ENCODE results near the gene LIN7B. TPM values are rescaled to one million over a fixed set of nuclear protein-coding genes. Genes with fewer than 3 reads are reported as not detected.

LIN7B gene, protein sequence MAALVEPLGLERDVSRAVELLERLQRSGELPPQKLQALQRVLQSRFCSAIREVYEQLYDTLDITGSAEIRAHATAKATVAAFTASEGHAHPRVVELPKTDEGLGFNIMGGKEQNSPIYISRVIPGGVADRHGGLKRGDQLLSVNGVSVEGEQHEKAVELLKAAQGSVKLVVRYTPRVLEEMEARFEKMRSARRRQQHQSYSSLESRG
- 3.5 and 5.3 TPM in 2 replicates for total RNA-seq (2016; rRNA removed; fragmentation: Illumina TruSeq; extraction: Trizol)
- 5.6 and 7.0 TPM in 2 replicates for total RNA-seq (2016; cell fraction: cytosol; rRNA removed; fragmentation: Illumina TruSeq; extraction: Trizol; ENCODE audit: low read depth)
- 2.9 and 5.2 TPM in 2 replicates for total RNA-seq (2016; cell fraction: insoluble cytoplasmic fraction; rRNA removed; fragmentation: Illumina TruSeq; extraction: Trizol)
- 6.4 and 6.9 TPM in 2 replicates for total RNA-seq (2016; cell fraction: membrane; rRNA removed; fragmentation: Illumina TruSeq; extraction: Trizol)
- total RNA-seq (2016; cell fraction: nucleus; rRNA removed; fragmentation: Illumina TruSeq; extraction: Trizol): 3.4 and 4.1 TPM in 2 replicates
- polyA plus RNA-seq (2011; rRNA removed): 7.6 and 8.6 TPM in 2 replicates
- 5.0 and 9.3 TPM in 2 replicates for polyA plus RNA-seq (2011; cell fraction: cytosol; rRNA removed)
- polyA plus RNA-seq (2011; cell fraction: nucleus; rRNA removed): 15.9 and 17.9 TPM in 2 replicates
- polyA plus RNA-seq (2012): 3.9 and 4.2 TPM in 2 replicates
- 4.7 and 5.8 TPM in 2 replicates for polyA plus RNA-seq (2016; cell fraction: cytosol; fragmentation: Illumina TruSeq; extraction: Trizol; ENCODE audit: low read depth)
- 3.3 and 3.7 TPM in 2 replicates for polyA plus RNA-seq (2016; cell fraction: insoluble cytoplasmic fraction; fragmentation: Illumina TruSeq; extraction: Trizol; ENCODE audit: low read depth)
- polyA plus RNA-seq (2016; cell fraction: membrane; fragmentation: Illumina TruSeq; extraction: Trizol; ENCODE audit: low read depth): 2.7 and 6.8 TPM in 2 replicates
- polyA plus RNA-seq (2016; cell fraction: nucleus; fragmentation: Illumina TruSeq; extraction: Trizol; ENCODE audit: insufficient read depth, low read depth): 8.3 and 9.6 TPM in 2 replicates
- 3.8 and 4.0 TPM in 2 replicates for polyA minus RNA-seq (2011; rRNA and poly(A)+ RNA removed; ENCODE audit: low replicate concordance)
- polyA minus RNA-seq (2011; cell fraction: cytosol; rRNA and poly(A)+ RNA removed): 0.88 and 1.7 TPM in 2 replicates
- 4.9 and 8.3 TPM in 2 replicates for polyA minus RNA-seq (2011; cell fraction: nucleus; rRNA and poly(A)+ RNA removed)
- Bru-seq, nascent RNA: percentile 43 among the genes with signal in this experiment
- percentile 52 among the genes with signal in this experiment for BruChase-seq, experiment 1, labeled RNA remaining after a 6-hour chase
- percentile 49 among the genes with signal in this experiment for BruChase-seq, experiment 2, labeled RNA remaining after a 2-hour chase
- long read RNA-seq, experiment 1, partial matches to known transcripts: 0 of 5 reads
- long read RNA-seq, experiment 1, other reads (novel, unspliced or antisense): 1 of 5 reads
- long read RNA-seq, experiment 2, partial matches to known transcripts: 0 of 4 reads
- long read RNA-seq, experiment 2, other reads (novel, unspliced or antisense): 2 of 4 reads

DNA sequence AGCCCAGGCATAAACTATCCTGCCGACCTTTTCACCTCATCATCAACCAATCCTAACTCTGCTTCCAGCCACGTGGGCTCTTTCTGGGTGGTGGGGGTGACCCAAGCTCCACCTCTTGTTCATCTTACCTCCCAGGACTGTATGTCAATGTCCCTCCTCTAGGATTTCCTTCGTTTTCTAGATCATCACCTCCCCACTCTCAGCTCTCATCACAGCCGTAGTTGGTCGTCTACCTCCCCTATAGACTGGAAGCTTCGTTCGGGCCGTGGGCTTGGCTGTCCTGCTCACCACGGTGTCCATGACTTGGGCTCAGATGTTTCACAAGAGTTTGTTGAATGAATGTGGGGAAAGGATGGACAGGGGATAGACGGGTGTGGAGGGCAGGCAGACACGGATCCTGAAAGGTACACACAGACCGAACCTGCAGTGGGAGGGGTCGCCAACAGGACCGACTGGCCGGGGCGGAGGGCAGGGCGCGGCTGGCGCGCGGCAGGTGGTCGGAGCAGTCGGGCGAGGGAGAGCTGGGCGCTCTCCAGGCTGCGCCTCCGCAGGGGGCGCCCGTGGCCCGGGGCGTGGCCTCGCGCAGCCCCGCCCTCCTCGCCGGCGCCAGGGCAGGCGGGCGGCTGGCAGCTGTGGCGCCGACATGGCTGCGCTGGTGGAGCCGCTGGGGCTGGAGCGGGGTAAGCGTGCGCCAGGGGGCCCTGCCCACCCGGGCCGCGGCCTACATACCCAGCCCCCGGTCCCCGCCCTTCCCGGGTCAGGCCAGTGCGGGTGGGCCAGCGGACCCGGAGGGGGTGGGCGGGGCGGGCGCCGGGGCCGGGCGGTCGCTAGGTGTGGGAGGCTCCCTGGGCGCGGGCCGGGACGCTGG lies at the start of gene LIN7B:
TSS of gene LIN7B (plus strand) at position 609 of the 868 bp plus-strand sequence. CDS start at position 644, 35 bp downstream.
- Histone ChIP-seq H3K9me3 (ENCODE audit: low read length) (no peaks in the 10 kb centered on the region), H3K27me3 (ENCODE audit: control insufficient read depth in 1 of 2, insufficient read depth in 2 of 2, low read length in 2 of 2) (no peaks in the 10 kb centered on the region), H3K27ac (ENCODE audit: extremely low read length, insufficient read depth, low read length) (peak within 1 kb of the TSS; percentile 72), H3K4me2 (ENCODE audit: low read depth, low read length) (peak within 1 kb of the TSS; percentile 91), H3K79me2 (ENCODE audit: insufficient read depth, low read length) (peaks cover 4% of the 10 kb centered on the region), H3K9ac (ENCODE audit: insufficient read depth, low read depth, low read length) (peak within 1 kb of the TSS; percentile 74), H3K36me3 (replicated peaks in 1 of 2; ENCODE audit: control insufficient read depth in 1 of 2, insufficient read depth in 2 of 2, low read length in 2 of 2) (peaks cover 0 to 3% of the 10 kb centered on the region in 2 experiments; a peak in 3 of 5 replicates), H4K20me1 (ENCODE audit: insufficient read depth, low read length) (no peaks in the 10 kb centered on the region), H3K4me1 (ENCODE audit: insufficient read depth, low read length) (peaks cover 51% of the 10 kb centered on the region), H2AFZ (ENCODE audit: low read length) (peak within 1 kb of the TSS; percentile 82), H3K4me3 (replicated peaks in 1 of 3; ENCODE audit: insufficient read depth in 1 of 3, low read depth in 2 of 3, low read length in 3 of 3) (peak within 1 kb of the TSS; percentile 71 to 85 (median 78))
- intact Hi-C loops (cut with micrococcal nuclease; ENCODE audit: unreplicated experiment): no loop called here
- POLR2A ChIA-PET: interaction anchor here (0.7 to 2.2 kb wide), 11 partner anchors 8 to 339 kb away, joined by 3 to 14 read pairs (median 4); partner anchors contain the start of genes ALDH16A1, GYS1, HRC and RUVBL2
- ATAC-seq (peak; percentile 74), DNase-seq (ENCODE audit: low spot score) (peak; percentile 67), FAIRE-seq (peak; percentile 66)
- WGBS (ENCODE audit: low lambda C conversion rate): 1% methylated on average over 14 of the region's 66 CpGs
- in situ Hi-C loops (cut with HindIII; ENCODE audit: extremely low pct_ligation_motif_present, low pct_unique_long_range_greater_than_20kb): no loop called here
- no TSS peak for BruUV-seq (replicated peaks)
- CTCF ChIA-PET (ENCODE audit: low intra/inter-chr PET ratio, low total read pairs): no interaction called here
- TF ChIP-seq KDM2A (CRISPR knock-in tag; IDR thresholded peaks at IDR 0.05; ENCODE audit: borderline replicate concordance, low read depth) (peak; percentile 53), ZNF510 (CRISPR knock-in tag; IDR thresholded peaks at IDR 0.05; ENCODE audit: low read depth) (no peak), ZNF24 (IDR thresholded peaks at IDR 0.05) (no peak), GLI4 (CRISPR knock-in tag; IDR thresholded peaks at IDR 0.05; ENCODE audit: borderline replicate concordance) (peak; percentile 44; the same call in 1 of the 2 replicates), ZNF614 (CRISPR knock-in tag; IDR thresholded peaks at IDR 0.05; ENCODE audit: borderline replicate concordance) (no peak), KLF9 (CRISPR knock-in tag; IDR thresholded peaks at IDR 0.05; ENCODE audit: low read depth) (no peak), XRCC5 (optimal IDR thresholded peaks at IDR 0.05; ENCODE audit: low read length) (no peak), GFI1 (CRISPR knock-in tag; IDR thresholded peaks at IDR 0.05; ENCODE audit: borderline replicate concordance) (no peak), ZFAT (CRISPR knock-in tag; conservative IDR thresholded peaks at IDR 0.05) (no peak), ZNF776 (CRISPR knock-in tag; IDR thresholded peaks at IDR 0.05) (no peak; the same call in 1 of the 2 replicates), ZNF569 (CRISPR knock-in tag; IDR thresholded peaks at IDR 0.05; ENCODE audit: borderline replicate concordance) (no peak), ZNF329 (CRISPR knock-in tag; IDR thresholded peaks at IDR 0.05; ENCODE audit: low read depth) (no peak), ZNF775 (CRISPR knock-in tag; IDR thresholded peaks at IDR 0.05; ENCODE audit: borderline replicate concordance) (no peak), ZNF331 (CRISPR knock-in tag; IDR thresholded peaks at IDR 0.05) (no peak; the same call in 1 of the 2 replicates)
- TF ChIP-seq, protein P1, sequence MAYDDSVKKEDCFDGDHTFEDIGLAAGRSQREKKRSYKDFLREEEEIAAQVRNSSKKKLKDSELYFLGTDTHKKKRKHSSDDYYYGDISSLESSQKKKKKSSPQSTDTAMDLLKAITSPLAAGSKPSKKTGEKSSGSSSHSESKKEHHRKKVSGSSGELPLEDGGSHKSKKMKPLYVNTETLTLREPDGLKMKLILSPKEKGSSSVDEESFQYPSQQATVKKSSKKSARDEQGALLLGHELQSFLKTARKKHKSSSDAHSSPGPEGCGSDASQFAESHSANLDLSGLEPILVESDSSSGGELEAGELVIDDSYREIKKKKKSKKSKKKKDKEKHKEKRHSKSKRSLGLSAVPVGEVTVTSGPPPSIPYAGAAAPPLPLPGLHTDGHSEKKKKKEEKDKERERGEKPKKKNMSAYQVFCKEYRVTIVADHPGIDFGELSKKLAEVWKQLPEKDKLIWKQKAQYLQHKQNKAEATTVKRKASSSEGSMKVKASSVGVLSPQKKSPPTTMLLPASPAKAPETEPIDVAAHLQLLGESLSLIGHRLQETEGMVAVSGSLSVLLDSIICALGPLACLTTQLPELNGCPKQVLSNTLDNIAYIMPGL (CRISPR knock-in tag; IDR thresholded peaks at IDR 0.05; ENCODE audit: borderline replicate concordance in 1 of 2, low read depth in 1 of 2): peak in 1 of 2 experiments; percentile 4; a peak in 1 of 4 replicates

All from HepG2 (cell line).